ENCODE measurements around the gene PALD1.

GRCh38 chr10:70598857-70599295 lies 120.3 kb downstream of the PALD1 start:
- TF ChIP-seq ARNT (IDR thresholded peaks at IDR 0.05) (no peak), BHLHE40 (IDR thresholded peaks at IDR 0.05; ENCODE audit: borderline replicate concordance) (no peak), SP1 (IDR thresholded peaks at IDR 0.05) (no peak), FOXK2 (IDR thresholded peaks at IDR 0.05) (no peak), SUZ12 (IDR thresholded peaks at IDR 0.05) (no peak)

Measured in HEK293T (cell line).